Prostate gland (tissue), 2 donors: ENCODE measurements around the gene SF3B2.

Experiments used
- POLR2A ChIP-seq: fragments of 450-650 bp; IDR thresholded peaks from one replicate; pipeline ENCODE4 v1.6.1; 2016; ENCODE audit warnings: antibody characterized with exemption, mild to moderate bottlenecking
- TF ChIP-seq, protein P1 (sequence below), 4 experiments: fragments of 200-600 bp in 2 of 4; fragments of 450-650 bp in 2 of 4; sonication (generic) in 2 of 4; IDR thresholded peaks; 1 replicate in 3 of 4; 2 replicates in 1 of 4; pipeline ENCODE4 v1.5.1; 2016 to 2019; ENCODE audit warnings: antibody characterized with exemption in 4 of 4, mild to moderate bottlenecking in 2 of 4, moderate library complexity in 2 of 4

DNA sequence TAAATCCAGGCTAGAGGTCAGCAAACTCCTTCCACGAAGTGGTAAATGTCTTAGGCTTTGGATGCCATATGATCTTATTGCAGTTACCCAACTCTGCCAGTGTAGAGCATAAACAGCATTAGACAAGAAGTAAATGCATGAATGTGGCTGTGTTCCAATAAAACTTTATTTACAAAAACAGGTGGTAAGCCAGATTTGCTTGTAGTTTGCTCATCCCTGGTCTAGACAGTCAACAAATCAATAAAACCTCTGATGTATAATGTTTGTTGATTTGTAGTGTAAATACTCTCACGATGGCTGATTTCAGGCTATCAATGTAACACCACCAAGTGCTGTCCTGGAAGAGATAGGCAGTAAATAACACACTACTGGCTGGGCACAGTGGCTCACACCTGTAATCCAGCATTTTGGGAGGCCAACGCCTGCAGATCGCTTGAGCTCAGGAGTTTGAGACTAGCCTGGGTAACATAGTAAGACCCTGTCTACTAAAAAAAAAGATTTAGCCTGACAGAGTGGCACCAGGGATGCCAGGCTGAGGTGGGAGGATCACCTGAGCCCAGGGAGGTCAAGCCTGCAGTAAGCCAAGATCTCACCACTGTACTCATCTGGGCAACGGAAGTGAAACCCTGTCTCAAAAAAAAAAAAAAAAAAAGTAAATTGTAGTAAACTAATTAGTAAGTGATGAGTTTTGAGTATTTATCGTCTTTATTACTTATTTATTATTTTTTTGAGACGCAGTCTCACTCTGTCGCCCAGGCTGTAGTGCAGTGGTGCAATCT lies 19.0 kb upstream of the SF3B2 start:
- TF ChIP-seq, protein P1, sequence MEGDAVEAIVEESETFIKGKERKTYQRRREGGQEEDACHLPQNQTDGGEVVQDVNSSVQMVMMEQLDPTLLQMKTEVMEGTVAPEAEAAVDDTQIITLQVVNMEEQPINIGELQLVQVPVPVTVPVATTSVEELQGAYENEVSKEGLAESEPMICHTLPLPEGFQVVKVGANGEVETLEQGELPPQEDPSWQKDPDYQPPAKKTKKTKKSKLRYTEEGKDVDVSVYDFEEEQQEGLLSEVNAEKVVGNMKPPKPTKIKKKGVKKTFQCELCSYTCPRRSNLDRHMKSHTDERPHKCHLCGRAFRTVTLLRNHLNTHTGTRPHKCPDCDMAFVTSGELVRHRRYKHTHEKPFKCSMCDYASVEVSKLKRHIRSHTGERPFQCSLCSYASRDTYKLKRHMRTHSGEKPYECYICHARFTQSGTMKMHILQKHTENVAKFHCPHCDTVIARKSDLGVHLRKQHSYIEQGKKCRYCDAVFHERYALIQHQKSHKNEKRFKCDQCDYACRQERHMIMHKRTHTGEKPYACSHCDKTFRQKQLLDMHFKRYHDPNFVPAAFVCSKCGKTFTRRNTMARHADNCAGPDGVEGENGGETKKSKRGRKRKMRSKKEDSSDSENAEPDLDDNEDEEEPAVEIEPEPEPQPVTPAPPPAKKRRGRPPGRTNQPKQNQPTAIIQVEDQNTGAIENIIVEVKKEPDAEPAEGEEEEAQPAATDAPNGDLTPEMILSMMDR (IDR thresholded peaks at IDR 0.05), result no peak
- TF ChIP-seq POLR2A, result no peak
